ENCODE results near the gene EBPL.
A peak's percentile ranks its signal among the peaks of the same experiment; 100 is the strongest.
"Not testable (repeated sequence)": the region's sequence is repeated elsewhere in the genome, so short reads cannot be mapped to it uniquely, and the experiment has no call there.

The EBPL gene

DNA sequence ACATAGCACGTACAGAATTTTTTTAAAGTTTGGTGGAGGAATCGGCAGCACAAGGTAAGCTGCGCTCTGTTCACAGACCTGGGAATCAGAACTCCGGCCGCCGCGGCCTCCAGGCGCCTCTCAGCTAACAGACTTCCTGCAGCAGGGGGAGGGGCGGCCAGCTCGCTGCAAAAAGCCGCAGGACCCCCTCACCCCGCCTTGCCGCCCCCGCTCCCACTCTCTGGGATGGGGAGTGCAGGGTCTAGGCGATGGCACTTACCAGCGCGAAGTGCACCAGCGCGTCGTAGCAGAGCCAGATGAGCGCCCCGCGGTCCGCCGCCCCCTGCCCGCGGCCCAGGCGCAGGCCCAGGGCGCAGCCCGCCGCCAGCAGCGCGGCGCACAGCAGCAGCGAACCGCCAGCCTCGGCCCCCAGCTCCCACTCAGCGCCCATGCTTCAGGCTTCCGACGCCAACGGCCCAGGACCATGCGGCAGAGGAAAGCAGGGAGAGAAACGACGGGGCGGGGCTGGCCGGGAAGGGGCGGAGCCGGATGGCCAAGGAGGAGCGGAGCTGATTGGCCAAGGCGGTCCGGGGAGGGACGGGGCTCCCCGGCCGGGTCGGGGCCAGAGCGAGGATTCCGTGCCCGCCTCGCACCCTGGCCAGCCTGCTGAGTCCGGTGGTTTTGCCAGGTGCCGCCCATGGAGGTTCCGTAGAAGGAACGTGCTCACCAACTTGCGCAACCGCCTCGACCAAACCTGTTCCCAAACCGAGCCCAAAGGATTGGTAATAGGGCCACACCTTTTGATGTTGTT is at the start of gene EBPL:
Gene EBPL (minus strand): TSS at position 492 of the 790 bp plus-strand sequence. CDS start 62 bp downstream, at position 430.
- peak; percentile 77 for DNase-seq (ENCODE audit: low read depth)

DNA sequence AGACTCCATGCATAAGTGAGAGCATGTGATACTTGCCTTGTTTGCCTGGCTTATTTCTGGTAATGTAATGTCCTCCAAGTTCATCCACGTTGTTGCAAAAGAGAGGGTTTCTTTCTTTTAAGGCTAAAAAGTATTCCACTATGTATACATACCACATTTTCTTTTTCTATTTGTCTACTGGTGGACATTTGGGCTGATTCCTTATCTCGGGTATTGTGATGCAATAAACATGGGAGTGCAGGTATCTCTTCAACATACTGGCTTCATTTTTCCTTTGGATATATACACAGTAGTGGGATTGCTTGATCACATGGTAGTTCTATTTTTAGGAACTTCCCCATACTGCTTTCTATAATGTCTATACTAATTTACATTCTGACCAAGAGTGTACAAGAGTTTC is 49.6 kb upstream of the EBPL start:
- no peak for DNase-seq (ENCODE audit: low read depth)

GRCh38 chr13:49739498-49740187 is 48.4 kb upstream of the EBPL start:
- no peak for DNase-seq (ENCODE audit: low read depth)

GRCh38 chr13:49733181-49733951 is 42.1 kb upstream of the EBPL start:
- DNase-seq (ENCODE audit: low read depth), result no peak

GRCh38 chr13:49731766-49732165 is 40.5 kb upstream of the EBPL start:
- peak; percentile 67 for DNase-seq (ENCODE audit: low read depth)

DNA sequence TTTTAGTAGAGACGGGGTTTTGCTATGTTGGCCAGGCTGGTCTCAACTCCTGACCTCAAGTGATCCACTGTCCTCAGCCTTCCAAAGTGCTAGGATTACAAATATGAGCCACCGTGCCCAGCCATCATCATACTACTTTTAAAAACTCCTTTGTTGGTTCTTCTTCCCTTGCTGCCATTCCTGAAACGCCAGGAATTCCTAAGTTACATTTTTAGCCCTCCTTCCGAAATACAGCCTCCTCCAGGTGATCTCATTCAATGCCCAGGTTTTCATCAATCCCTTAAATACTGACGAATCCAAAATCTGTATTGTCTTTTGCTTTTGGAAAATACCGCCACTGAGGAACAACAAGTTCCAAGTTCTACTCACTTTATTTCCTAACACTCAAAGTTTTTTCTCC is 25.3 kb upstream of the EBPL start:
- no peak for DNase-seq (ENCODE audit: low read depth)

GRCh38 chr13:49714757-49715156 is 23.5 kb upstream of the EBPL start:
- no peak for DNase-seq (ENCODE audit: low read depth)

DNA sequence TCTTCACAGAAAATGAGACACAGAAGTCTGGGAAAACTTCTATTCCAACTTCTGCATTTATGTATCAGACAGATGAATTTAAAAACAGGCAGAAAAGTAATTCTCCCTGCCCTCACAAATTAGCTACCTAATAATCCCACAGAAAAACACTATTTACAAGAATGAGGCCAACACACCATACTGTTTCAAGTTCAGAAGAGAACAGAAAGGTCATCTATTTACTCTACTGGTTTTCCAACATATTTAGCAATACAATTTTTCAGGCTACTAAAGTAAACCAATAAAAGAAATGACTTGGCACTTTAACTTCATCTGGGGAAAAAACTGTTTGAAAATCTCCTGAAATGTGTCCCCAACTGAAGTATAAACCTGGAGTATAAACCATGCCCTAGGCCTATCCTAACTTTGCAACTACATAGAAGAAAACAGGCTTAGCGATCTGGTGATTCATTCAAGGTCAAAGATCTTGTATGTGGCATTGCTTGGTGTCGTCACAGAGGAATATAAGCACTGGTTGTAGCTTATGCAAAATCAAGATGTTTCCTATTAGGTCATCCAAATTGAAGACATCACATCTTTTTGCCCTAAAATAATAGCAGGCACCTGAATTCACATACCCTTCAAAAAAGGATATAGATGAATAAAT is 20.1 kb upstream of the EBPL start:
- DNase-seq (ENCODE audit: low read depth), result no peak

DNA sequence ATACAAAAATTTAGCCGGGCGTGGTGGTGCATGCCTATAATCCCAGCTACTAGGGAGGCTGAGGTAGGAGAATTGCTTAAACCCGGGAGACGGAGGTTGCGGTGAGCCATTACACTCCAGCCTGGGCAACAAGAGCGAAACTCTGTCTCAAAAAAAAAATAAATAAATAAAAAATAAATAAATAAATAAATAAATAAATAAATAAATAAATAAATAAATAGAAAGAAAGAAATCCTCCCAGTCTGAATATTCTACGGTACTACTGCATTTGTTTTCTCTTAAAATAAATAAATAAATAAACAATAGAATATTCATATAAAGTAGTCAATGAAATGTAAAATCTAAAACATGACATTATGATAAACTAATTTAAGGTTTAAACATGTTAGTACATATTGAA is 13.0 kb upstream of the EBPL start:
- not testable (repeated sequence) for DNase-seq (ENCODE audit: low read depth)

- DNase-seq (ENCODE audit: low read depth), result no peak
Observed at GRCh38 chr13:49701491-49701890, 10.2 kb upstream of the EBPL start.

GRCh38 chr13:49697468-49697867 is 6.2 kb upstream of the EBPL start:
- no peak for DNase-seq (ENCODE audit: low read depth)

- DNase-seq (ENCODE audit: low read depth), result no peak
Observed at GRCh38 chr13:49694446-49694845, 3.2 kb upstream of the EBPL start.

DNA sequence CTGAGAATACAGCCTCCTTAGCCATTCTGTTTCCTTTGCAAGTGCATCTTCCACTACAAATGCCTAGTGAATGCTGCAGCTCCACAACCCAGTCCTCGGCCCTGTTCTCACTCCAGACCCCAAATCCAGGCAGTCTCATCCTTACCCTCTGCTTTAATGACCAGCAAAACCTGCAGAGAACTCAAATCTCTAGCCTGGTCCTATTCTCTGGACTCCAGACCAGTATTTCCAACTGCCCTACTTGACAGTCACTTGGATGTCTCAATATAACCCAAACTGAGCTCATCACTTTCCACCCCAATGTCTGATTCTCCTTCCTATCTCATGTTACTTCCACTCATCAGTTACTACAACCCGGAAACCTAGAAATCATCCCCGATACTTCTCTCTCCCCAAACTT is 2.6 kb upstream of the EBPL start:
- DNase-seq (ENCODE audit: low read depth), result no peak

DNA sequence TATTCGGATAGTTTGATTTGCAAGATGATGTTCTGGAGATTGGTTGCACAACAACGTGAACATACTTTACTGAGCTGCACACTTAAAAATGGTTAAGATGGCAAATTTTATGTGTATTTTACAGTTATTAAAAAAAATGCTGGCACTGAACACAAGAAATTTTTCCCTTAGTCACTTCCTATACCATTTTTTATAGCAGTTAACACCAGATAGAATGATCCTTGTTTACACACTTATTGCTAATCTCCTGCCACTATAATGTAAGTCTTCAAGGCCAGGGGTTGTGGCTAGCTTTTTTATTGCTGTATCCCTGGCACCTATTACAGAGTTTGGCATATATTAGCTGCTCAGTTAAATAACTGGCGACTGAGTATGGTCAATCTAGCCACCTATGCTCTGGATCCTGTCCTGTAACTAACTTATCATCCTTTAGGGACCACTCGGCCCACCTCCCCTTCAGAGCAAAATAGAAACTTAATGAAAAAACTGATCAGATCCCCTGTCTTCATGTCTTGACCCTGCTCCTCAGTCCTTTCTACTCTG is 2.0 kb upstream of the EBPL start:
- no peak for DNase-seq (ENCODE audit: low read depth)

DNA sequence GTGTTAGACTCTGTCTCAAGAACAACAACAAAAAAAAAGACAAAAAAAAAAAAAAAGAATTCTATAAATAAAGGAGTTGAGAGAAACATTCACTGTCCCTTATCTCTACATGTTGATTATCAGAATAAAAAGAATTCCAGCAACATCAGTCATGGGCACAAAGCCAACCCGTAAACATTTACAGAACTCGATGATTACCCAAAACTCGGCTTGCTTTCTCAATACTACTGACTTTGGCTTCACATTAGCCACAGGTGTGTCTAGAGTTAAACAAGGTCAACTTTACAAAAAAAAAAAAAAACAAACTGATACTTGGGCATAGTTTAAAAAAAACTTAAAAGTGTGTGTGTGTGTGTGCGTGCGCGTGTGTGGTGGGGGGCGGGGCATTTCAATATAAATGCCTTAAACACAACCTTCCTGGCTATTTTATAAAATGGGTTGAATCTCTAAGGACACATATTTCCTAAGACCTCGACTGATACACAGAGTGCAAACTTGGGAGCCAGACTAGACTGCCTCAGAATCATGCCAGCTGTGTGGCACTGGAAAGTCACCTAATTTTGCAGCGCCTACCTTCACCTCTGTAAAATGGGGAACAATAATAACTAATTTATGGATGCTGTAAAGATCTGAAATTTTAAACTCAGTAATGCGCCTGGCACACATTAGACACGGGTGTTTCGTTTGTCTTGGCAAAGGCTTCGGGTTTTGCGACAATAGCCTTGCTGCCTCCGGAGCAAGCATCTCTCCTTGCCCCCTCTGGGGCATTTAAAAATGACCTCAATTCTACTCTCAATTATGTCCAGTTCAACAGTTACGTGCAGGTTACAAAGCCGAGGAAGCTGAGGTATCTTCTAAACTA is 922 bp downstream of the EBPL start:
- no peak for DNase-seq (ENCODE audit: low read depth)

GRCh38 chr13:49683489-49683888 is 7.8 kb downstream of the EBPL start:
- DNase-seq (ENCODE audit: low read depth), result no peak

GRCh38 chr13:49681842-49682435 is 9.3 kb downstream of the EBPL start:
- DNase-seq (ENCODE audit: low read depth), result no peak

DNA sequence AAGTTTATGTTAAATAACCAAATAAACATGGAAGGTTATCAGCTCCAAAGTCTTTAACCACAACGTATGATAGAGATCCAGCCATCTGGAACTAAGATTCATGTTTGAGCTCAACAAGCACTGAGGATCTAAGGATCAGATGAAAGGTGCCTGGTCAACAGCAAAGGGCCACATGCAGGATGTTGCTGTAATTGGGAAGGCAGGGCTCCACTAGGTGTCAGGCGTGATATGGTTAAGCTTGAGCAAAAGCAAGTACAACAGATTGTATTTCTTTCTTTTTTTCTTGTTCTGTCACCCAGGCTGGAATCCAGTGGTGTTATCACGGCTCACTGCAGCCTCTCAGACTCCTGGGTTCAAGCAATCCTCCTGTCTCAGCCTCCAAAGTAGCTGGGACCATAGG is 12.0 kb downstream of the EBPL start:
- DNase-seq (ENCODE audit: low read depth), result no peak

DNA sequence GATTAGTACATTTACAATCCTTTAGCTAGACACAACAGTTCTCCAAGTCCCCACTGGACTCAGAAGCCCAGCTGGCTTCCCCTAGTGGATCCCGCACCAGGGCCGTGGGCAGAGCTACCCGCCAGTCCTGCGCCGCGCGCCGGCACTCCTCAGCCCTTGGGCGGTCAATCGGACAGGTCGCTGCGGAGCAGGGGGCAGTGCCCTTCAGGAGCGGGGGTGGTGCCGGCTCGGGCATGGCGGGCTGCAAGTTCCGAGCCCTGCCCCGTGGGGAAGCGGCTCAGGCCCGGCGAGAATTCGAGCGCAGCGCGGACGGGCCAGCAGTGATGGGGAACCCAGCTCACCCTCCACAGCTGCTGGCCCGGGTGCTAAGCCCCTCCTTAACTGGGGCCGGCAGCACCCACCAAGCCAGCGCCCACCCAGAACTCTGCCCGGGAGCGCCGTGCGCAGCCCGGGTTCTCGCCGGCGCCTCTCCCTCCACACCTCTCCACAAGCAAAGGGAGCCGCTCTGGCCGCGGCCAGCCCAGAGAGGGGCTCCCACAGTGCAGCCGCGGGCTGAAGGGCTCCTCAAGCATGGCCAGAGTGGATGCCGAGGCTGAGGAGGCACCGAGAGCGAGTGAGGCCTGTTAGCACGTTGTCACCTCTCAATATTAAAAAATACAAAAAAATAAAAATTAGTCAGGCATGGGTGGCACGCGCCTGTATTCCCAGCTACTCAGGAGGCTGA is 12.9 kb downstream of the EBPL start:
- no peak for DNase-seq (ENCODE audit: low read depth)
